Spleen (tissue), 11 donors: Measurements from ENCODE around the gene PTPRZ1. TPM values are rescaled to one million over a fixed set of nuclear protein-coding genes. Genes with fewer than 3 reads are reported as not detected.

Source experiments
- DNase-seq: peaks from one replicate; pipeline ENCODE4 v3.0.0-alpha.2; 2020
- H3K27ac ChIP-seq, 8 donors: fragments of 200-600 bp; sonication (generic) in 7 of 8; 1 replicate in 4 of 8; 2 replicates in 4 of 8; pipeline versions ENCODE4 v1.5.0 to v1.8.0; 2016 to 2021; ENCODE audit warnings: inconsistent platforms in 4 of 8, mild to moderate bottlenecking in 4 of 8, moderate library complexity in 1 of 8
- H3K27me3 ChIP-seq, 7 donors: fragments of 200-600 bp; sonication (generic) in 6 of 7; replicated peaks in 1 of 7; 1 replicate in 4 of 7; 2 replicates in 3 of 7; pipeline versions ENCODE4 v1.5.0 to v1.8.0; 2016 to 2021; ENCODE audit warnings: inconsistent platforms in 3 of 7, mild to moderate bottlenecking in 1 of 7
- H3K36me3 ChIP-seq, 6 donors: fragments of 200-600 bp; sonication (generic) in 5 of 6; 1 replicate in 4 of 6; 2 replicates in 2 of 6; pipeline versions ENCODE4 v1.5.0 to v1.8.0; 2016 to 2021; ENCODE audit warnings: inconsistent platforms in 2 of 6
- H3K4me1 ChIP-seq, 6 donors: fragments of 200-600 bp; sonication (generic) in 5 of 6; 1 replicate in 3 of 6; 2 replicates in 3 of 6; pipeline versions ENCODE4 v1.5.0 to v1.8.0; 2016 to 2021; ENCODE audit warnings: inconsistent platforms in 3 of 6
- H3K4me3 ChIP-seq, 8 donors: fragments of 200-600 bp; sonication (generic) in 7 of 8; 1 replicate in 4 of 8; 2 replicates in 4 of 8; pipeline versions ENCODE4 v1.5.0 to v1.8.0; 2016 to 2021; ENCODE audit warnings: inconsistent platforms in 4 of 8, mild to moderate bottlenecking in 4 of 8, moderate library complexity in 2 of 8
- H3K9me3 ChIP-seq, 8 donors: fragments of 200-600 bp; sonication (generic) in 7 of 8; 1 replicate in 4 of 8; 2 replicates in 4 of 8; pipeline versions ENCODE4 v1.5.0 to v1.8.0; 2016 to 2021; ENCODE audit warnings: inconsistent platforms in 4 of 8
- POLR2A ChIP-seq, 3 donors: fragments of 450-650 bp; IDR thresholded peaks; one replicate each; pipeline ENCODE4 v1.5.1; 2017; ENCODE audit warnings: antibody characterized with exemption in 3 of 3, mild to moderate bottlenecking in 1 of 3
- POLR2AphosphoS5 ChIP-seq, 3 donors: sonication (generic); formaldehyde crosslinking; IDR thresholded peaks; one replicate each; pipeline ENCODE4 v1.5.1; 2017; ENCODE audit warnings: antibody characterized with exemption in 3 of 3
- WGBS, 5 donors: extraction: QIAGEN DNeasy Blood & Tissue Kit in 3 of 5; methylation state at CpG; one replicate each; pipeline versions ENCODE4 v1.1.5 to v1.1.7; 2013 to 2018; 5-methylcytosine and 5-hydroxymethylcytosine counted together
- intact Hi-C: fragments of 100-400 bp; cut with DNase I; formaldehyde crosslinking; loops from one replicate; pipeline ENCODE4 v1.15.0; 2023; ENCODE audit warnings: low total_unique reads
- polyA plus RNA-seq, 3 donors: library from polyadenylated mRNA; stranded (reverse); fragments of 200-250 nt; gene quantifications; one replicate each; pipeline ENCODE4 v1.2.1, GENCODE V29; 2013
- small RNA-seq, 4 donors: library from RNA; depleted of rRNA; stranded (forward); fragments of <200 nt; gene quantifications; one replicate each; pipeline ENCODE3, GENCODE V24; 2016
- total RNA-seq, 7 donors: library from RNA; depleted of rRNA in 3 of 7; stranded (reverse); fragments of >200 nt in 3 of 7; fragmentation: NEBNext Ultra II Directional in 4 of 7; extraction: Animal tissue kit (Norgen Biotek cat#: 25700) in 4 of 7; gene quantifications; one replicate each; pipeline versions ENCODE4 v1.1.0 to v1.2.1, GENCODE V29; 2016 to 2021
- TF ChIP-seq, protein P1 (sequence below), 11 experiments: fragments of 200-600 bp in 7 of 11; fragments of 450-650 bp in 4 of 11; sonication (generic) in 4 of 11; IDR thresholded peaks in 8 of 11; conservative IDR thresholded peaks in 3 of 11; 1 replicate in 7 of 11; 2 replicates in 4 of 11; pipeline versions ENCODE4 v1.4.0 to v1.8.0; 2016 to 2021; ENCODE audit warnings: antibody characterized with exemption in 11 of 11, inconsistent platforms in 4 of 11, mild to moderate bottlenecking in 1 of 11
- donor health status: healthy with polysubstance abuse.
- donor health status: DM: no; HTN: no; CAD: no; lungs with moderate emphysema.
- donor health status: DM: no; HTN: no; CAD: no.
- donor health status: Bipolar disorder and iron deficiency.
- donor health status: healthy.
- donor health status: DM: no; HTN: no; CAD: no.
- donor health status: DM: yes; HTN: yes; CAD: no.

Gene PTPRZ1
- total and polyA plus RNA-seq, 10 donors, result 0.87 to 5.9 (median 1.4) TPM

DNA sequence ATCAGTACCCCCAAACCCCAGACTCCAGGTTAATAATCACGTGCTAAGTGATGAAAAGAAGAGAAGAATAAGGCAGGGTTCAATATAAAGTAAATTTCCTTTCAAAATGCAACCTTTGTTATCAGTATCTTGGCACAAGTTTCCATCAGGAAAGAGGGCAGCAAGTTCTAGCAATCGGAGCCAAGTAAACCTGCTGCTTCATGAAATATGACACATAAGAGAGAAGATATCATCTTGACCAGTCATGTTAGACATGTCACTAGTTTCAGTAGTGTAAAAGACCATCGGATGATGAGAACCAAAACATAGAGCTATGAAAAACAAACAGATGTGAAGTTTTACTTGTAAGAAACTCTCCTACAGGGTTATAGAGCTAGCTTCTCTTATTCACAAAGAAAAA is 227.1 kb downstream of the PTPRZ1 start:
- peaks cover 12 to 37% (median 33%) of the 10 kb centered on the region in 8 donors for H3K9me3 ChIP-seq
- H3K27ac ChIP-seq, result no peak overlapping the region
- peaks cover 0 to 50% (median 13%) of the 10 kb centered on the region in 6 donors for H3K36me3 ChIP-seq
- H3K4me1 ChIP-seq, result no peaks in the 10 kb centered on the region
- intact Hi-C loops, result no loop called here
- WGBS, 5 donors, result 73 to 87% (median 81%) methylated on average over 3 of the region's 3 CpGs
- TF ChIP-seq POLR2AphosphoS5 (IDR thresholded peaks at IDR 0.05) (no peak), POLR2A (IDR thresholded peaks at IDR 0.05) (no peak)
- TF ChIP-seq, protein P1, sequence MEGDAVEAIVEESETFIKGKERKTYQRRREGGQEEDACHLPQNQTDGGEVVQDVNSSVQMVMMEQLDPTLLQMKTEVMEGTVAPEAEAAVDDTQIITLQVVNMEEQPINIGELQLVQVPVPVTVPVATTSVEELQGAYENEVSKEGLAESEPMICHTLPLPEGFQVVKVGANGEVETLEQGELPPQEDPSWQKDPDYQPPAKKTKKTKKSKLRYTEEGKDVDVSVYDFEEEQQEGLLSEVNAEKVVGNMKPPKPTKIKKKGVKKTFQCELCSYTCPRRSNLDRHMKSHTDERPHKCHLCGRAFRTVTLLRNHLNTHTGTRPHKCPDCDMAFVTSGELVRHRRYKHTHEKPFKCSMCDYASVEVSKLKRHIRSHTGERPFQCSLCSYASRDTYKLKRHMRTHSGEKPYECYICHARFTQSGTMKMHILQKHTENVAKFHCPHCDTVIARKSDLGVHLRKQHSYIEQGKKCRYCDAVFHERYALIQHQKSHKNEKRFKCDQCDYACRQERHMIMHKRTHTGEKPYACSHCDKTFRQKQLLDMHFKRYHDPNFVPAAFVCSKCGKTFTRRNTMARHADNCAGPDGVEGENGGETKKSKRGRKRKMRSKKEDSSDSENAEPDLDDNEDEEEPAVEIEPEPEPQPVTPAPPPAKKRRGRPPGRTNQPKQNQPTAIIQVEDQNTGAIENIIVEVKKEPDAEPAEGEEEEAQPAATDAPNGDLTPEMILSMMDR (IDR thresholded peaks at IDR 0.05 in 8 of 11, conservative IDR thresholded peaks at IDR 0.05 in 3 of 11), result no peak
- no peaks in the 10 kb centered on the region for H3K27me3 ChIP-seq
- DNase-seq, result no peak
- H3K4me3 ChIP-seq, result no peak overlapping the region

DNA sequence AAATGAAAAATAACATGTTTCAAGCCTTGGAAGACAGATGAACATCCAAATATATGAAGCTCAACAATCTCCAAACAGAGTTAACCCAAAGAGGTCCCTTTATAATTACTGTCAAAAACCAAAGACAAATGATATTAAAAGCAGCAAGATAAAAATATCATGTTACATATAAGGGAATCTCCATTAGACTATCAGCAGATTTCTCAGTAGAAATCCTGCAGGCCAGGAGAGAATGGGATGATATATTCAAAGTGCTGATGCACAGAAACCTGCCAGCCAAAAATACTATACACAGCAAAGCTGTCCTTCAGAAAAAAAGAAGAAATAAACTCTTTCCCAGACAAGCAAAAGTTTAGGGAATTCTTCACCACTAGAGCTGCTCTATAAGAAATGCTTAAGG is 230.1 kb downstream of the PTPRZ1 start:
- no peak overlapping the region for H3K27ac ChIP-seq
- H3K27me3 ChIP-seq, result no peaks in the 10 kb centered on the region
- H3K36me3 ChIP-seq, result peaks cover 0 to 62% (median 13%) of the 10 kb centered on the region in 6 donors
- no peak overlapping the region for H3K4me3 ChIP-seq
- DNase-seq, result no peak
- peaks cover 12 to 59% (median 55%) of the 10 kb centered on the region in 8 donors for H3K9me3 ChIP-seq
- H3K4me1 ChIP-seq, result no peaks in the 10 kb centered on the region
- intact Hi-C loops, result no loop called here
- TF ChIP-seq POLR2A (IDR thresholded peaks at IDR 0.05) (no peak), POLR2AphosphoS5 (IDR thresholded peaks at IDR 0.05) (no peak)
- TF ChIP-seq, protein P1 (IDR thresholded peaks at IDR 0.05 in 8 of 11, conservative IDR thresholded peaks at IDR 0.05 in 3 of 11), result no peak

Small RNA genes within 50 kb of the gene (small RNA-seq; reads per million reads assigned to genes)
- 0 reads per million in 4 donors for gene RNU7-154P
